ENCODE measurements around the gene RNF112.

GRCh38 chr17:19460700-19461099, 49.7 kb downstream of the RNF112 start:
- TF ChIP-seq, protein P1, sequence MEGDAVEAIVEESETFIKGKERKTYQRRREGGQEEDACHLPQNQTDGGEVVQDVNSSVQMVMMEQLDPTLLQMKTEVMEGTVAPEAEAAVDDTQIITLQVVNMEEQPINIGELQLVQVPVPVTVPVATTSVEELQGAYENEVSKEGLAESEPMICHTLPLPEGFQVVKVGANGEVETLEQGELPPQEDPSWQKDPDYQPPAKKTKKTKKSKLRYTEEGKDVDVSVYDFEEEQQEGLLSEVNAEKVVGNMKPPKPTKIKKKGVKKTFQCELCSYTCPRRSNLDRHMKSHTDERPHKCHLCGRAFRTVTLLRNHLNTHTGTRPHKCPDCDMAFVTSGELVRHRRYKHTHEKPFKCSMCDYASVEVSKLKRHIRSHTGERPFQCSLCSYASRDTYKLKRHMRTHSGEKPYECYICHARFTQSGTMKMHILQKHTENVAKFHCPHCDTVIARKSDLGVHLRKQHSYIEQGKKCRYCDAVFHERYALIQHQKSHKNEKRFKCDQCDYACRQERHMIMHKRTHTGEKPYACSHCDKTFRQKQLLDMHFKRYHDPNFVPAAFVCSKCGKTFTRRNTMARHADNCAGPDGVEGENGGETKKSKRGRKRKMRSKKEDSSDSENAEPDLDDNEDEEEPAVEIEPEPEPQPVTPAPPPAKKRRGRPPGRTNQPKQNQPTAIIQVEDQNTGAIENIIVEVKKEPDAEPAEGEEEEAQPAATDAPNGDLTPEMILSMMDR (IDR thresholded peaks at IDR 0.05), result no peak
- TF ChIP-seq POLR2A (IDR thresholded peaks at IDR 0.05), result no peak

All from testis (tissue), 2 donors.